Stimulated activated CD4-positive, alpha-beta T cell treated with anti-CD3 and anti-CD28 coated beads, Interleukin-4, amount 100 ng/mL, for 4 hours (primary cell): ENCODE results near the gene FCHSD1.
A peak's percentile ranks its signal among the peaks of the same experiment; 100 is the strongest.

Experiments
- DNase-seq, 2 experiments: peaks; one replicate each; pipeline ENCODE4 v3.0.0-alpha.2; 2020

The FCHSD1 gene

GRCh38 chr5:141640698-141641097 is 10.5 kb downstream of the FCHSD1 start:
- no peak for DNase-seq

GRCh38 chr5:141640051-141640415 is 11.2 kb downstream of the FCHSD1 start:
- no peak for DNase-seq

GRCh38 chr5:141639357-141640050 is 11.7 kb downstream of the FCHSD1 start:
- DNase-seq = no peak

- DNase-seq = no peak
These were observed 12.4 kb downstream of the FCHSD1 start for GRCh38 chr5:141638771-141639170.

- DNase-seq = peak; percentile 49 to 55
These were observed 13.3 kb downstream of the FCHSD1 start for GRCh38 chr5:141637767-141638419.

GRCh38 chr5:141637123-141637766 is 14.0 kb downstream of the FCHSD1 start:
- peak; percentile 53 to 59 for DNase-seq

GRCh38 chr5:141636413-141637122 is 14.7 kb downstream of the FCHSD1 start, which contains the start of the genes HDAC3 and RELL2:
Gene HDAC3, minus strand, starts transcription at chr5:141636849. Its CDS starts 59 bp downstream, at chr5:141636790.
Gene RELL2, plus strand, starts transcription at chr5:141636997. Its CDS starts 1,229 bp downstream, at chr5:141638226.
- peak; percentile 90 to 95 for DNase-seq

- no peak for DNase-seq
These were observed 15.2 kb downstream of the FCHSD1 start for GRCh38 chr5:141636106-141636412.

GRCh38 chr5:141635646-141636045 is 15.6 kb downstream of the FCHSD1 start:
- DNase-seq = no peak

GRCh38 chr5:141634720-141635119 is 16.5 kb downstream of the FCHSD1 start:
- no peak for DNase-seq

GRCh38 chr5:141633871-141634561 is 17.2 kb downstream of the FCHSD1 start:
- DNase-seq = no peak

- no peak for DNase-seq
These were observed 18.6 kb downstream of the FCHSD1 start for GRCh38 chr5:141632650-141633049.

GRCh38 chr5:141630570-141631140 is 20.6 kb downstream of the FCHSD1 start:
- no peak for DNase-seq

- DNase-seq = no peak
These were observed 22.9 kb downstream of the FCHSD1 start for GRCh38 chr5:141628175-141628788.

GRCh38 chr5:141623611-141624010 is 27.6 kb downstream of the FCHSD1 start:
- no peak for DNase-seq

- DNase-seq = no peak
These were observed 28.0 kb downstream of the FCHSD1 start for GRCh38 chr5:141623186-141623585.

- DNase-seq = peak; percentile 98 to 99
These were observed 32.2 kb downstream of the FCHSD1 start, which contains the start of gene DIAPH1 for GRCh38 chr5:141618804-141619554. Gene DIAPH1, minus strand, starts transcription at chr5:141619000. Its CDS starts 86 bp downstream, at chr5:141618914.

- peak; percentile 48 to 51 for DNase-seq
These were observed 33.0 kb downstream of the FCHSD1 start for GRCh38 chr5:141618030-141618803.

- no peak for DNase-seq
These were observed 33.6 kb downstream of the FCHSD1 start for GRCh38 chr5:141617682-141618029.

- DNase-seq = no peak
These were observed 34.1 kb downstream of the FCHSD1 start for GRCh38 chr5:141617128-141617527.
